H1 (cell line): ENCODE measurements around the gene RPS6KL1. TPM values are rescaled to one million over a fixed set of nuclear protein-coding genes. Genes with fewer than 3 reads are reported as not detected.

ENCODE experiments used
- CTCF ChIA-PET: fragments of 300-600 bp; sonication (Branson Sonifier 250); formaldehyde crosslinking; loops from one replicate; lab custom pipeline; 2021; ENCODE audit not compliant: partially characterized antibody; lab: Charles Lee
- POLR2A ChIA-PET: fragments of 300-600 bp; sonication (Branson Sonifier 250); formaldehyde crosslinking; loops from one replicate; lab custom pipeline; 2021; ENCODE audit warnings: inconsistent platforms; ENCODE audit not compliant: partially characterized antibody; lab: Charles Lee
- DNase-seq, 2 experiments: peaks; one replicate each; pipeline versions ENCODE4 v3.0.0 to v3.0.0-alpha.2; 2010 to 2022; ENCODE audit warnings: low spot score in 2 of 2, low read depth in 1 of 2, mixed read lengths in 1 of 2
- FAIRE-seq: peaks from 2 replicates; lab custom pipeline; 2011; peaks lifted over from hg19 to GRCh38; lab: Jason Lieb, UNC
- H2AFZ ChIP-seq: 2 replicates; pipeline ENCODE4 v1.8.1; 2012; ENCODE audit warnings: low read length, inconsistent platforms
- H2AK5ac ChIP-seq: 2 replicates; pipeline ENCODE4 v1.6.1; 2013; ENCODE audit warnings: low read depth, low read length
- H2BK120ac ChIP-seq: replicated peaks from 2 replicates; pipeline ENCODE3; 2013; ENCODE audit warnings: low read depth, low read length, inconsistent platforms
- H2BK12ac ChIP-seq: 2 replicates; pipeline ENCODE4 v1.6.1; 2013; ENCODE audit warnings: low read depth, low read length
- H2BK15ac ChIP-seq: 2 replicates; pipeline ENCODE4 v1.6.1; 2013; ENCODE audit warnings: low read length
- H2BK20ac ChIP-seq: 2 replicates; pipeline ENCODE4 v1.6.1; 2013; ENCODE audit warnings: low read length
- H2BK5ac ChIP-seq: 2 replicates; pipeline ENCODE4 v1.6.1; 2013; ENCODE audit warnings: low read depth, low read length
- H3K14ac ChIP-seq: 2 replicates; pipeline ENCODE4 v1.6.1; 2013; ENCODE audit warnings: inconsistent platforms; ENCODE audit not compliant: insufficient read length
- H3K18ac ChIP-seq: 2 replicates; pipeline ENCODE4 v1.6.1; 2013; ENCODE audit warnings: low read length; ENCODE audit errors: extremely low read depth
- H3K23ac ChIP-seq: 2 replicates; pipeline ENCODE4 v1.6.1; 2013; ENCODE audit warnings: inconsistent platforms; ENCODE audit not compliant: insufficient read length
- H3K23me2 ChIP-seq: 2 replicates; pipeline ENCODE4 v1.6.1; 2013; ENCODE audit warnings: low read depth, low read length
- H3K27ac ChIP-seq: 2 replicates; pipeline ENCODE4 v1.6.1; 2011; ENCODE audit warnings: low read depth, low read length, inconsistent platforms
- H3K27me3 ChIP-seq, 4 experiments: replicated peaks in 1 of 4; 1 replicate in 1 of 4; 2 replicates in 3 of 4; pipeline versions ENCODE4 v1.6.1 to v1.8.1; 2011 to 2013; ENCODE audit warnings: low read length in 3 of 4, mild to moderate bottlenecking in 3 of 4, inconsistent platforms in 2 of 4, mixed read lengths in 2 of 4, moderate library complexity in 1 of 4; ENCODE audit not compliant: control insufficient read depth in 3 of 4, insufficient read depth in 3 of 4; ENCODE audit errors: extremely low read depth in 1 of 4
- H3K36me3 ChIP-seq, 4 experiments: 2 replicates each; pipeline versions ENCODE4 v1.6.1 to v1.8.1; 2011 to 2013; ENCODE audit warnings: mild to moderate bottlenecking in 4 of 4, low read length in 3 of 4, moderate library complexity in 2 of 4, control low read depth in 1 of 4, inconsistent platforms in 1 of 4; ENCODE audit not compliant: insufficient read depth in 4 of 4, control insufficient read depth in 2 of 4
- H3K4ac ChIP-seq: replicated peaks from 2 replicates; pipeline ENCODE3; 2013; ENCODE audit warnings: low read length, low read depth, mixed read lengths, inconsistent platforms; ENCODE audit not compliant: insufficient read length
- H3K4me1 ChIP-seq, 4 experiments: replicated peaks in 1 of 4; 1 replicate in 1 of 4; 2 replicates in 3 of 4; pipeline versions ENCODE4 v1.6.1 to v1.8.1; 2011 to 2013; ENCODE audit warnings: low read length in 3 of 4, inconsistent platforms in 2 of 4, mixed read lengths in 1 of 4; ENCODE audit not compliant: insufficient read depth in 4 of 4, control insufficient read depth in 3 of 4
- H3K4me2 ChIP-seq, 2 experiments: 2 replicates each; pipeline versions ENCODE4 v1.6.1 to v1.8.1; 2011 to 2013; ENCODE audit warnings: low read depth in 2 of 2, low read length in 2 of 2, control low read depth in 1 of 2, inconsistent platforms in 1 of 2, mild to moderate bottlenecking in 1 of 2; ENCODE audit not compliant: insufficient read depth in 1 of 2
- H3K4me3 ChIP-seq, 4 experiments: fragments of 200-600, 300-600 bp in 1 of 4; sonication (generic), shearing (Covaris generic), sonication (Bioruptor Twin) in 1 of 4; 2 replicates each; pipeline versions ENCODE4 v1.5.1 to v1.8.1; 2011 to 2016; ENCODE audit warnings: low read length in 4 of 4, low read depth in 3 of 4, control low read depth in 2 of 4, inconsistent platforms in 2 of 4, mild to moderate bottlenecking in 2 of 4, mixed read lengths in 1 of 4, moderate library complexity in 1 of 4; ENCODE audit not compliant: insufficient read depth in 2 of 4; ENCODE audit errors: extremely low read depth in 1 of 4
- H3K56ac ChIP-seq: replicated peaks from 2 replicates; pipeline ENCODE3; 2013; ENCODE audit warnings: low read depth, mild to moderate bottlenecking, mixed read lengths, low read length, inconsistent platforms; ENCODE audit not compliant: insufficient read length
- H3K79me1 ChIP-seq: 2 replicates; pipeline ENCODE4 v1.6.1; 2013; ENCODE audit warnings: low read depth, low read length, control low read depth
- H3K79me2 ChIP-seq, 2 experiments: 2 replicates each; pipeline versions ENCODE4 v1.6.1 to v1.8.1; 2012 to 2013; ENCODE audit warnings: low read length in 2 of 2, mild to moderate bottlenecking in 2 of 2, inconsistent platforms in 1 of 2; ENCODE audit not compliant: insufficient read depth in 2 of 2, control insufficient read depth in 1 of 2
- H3K9ac ChIP-seq, 4 experiments: replicated peaks in 1 of 4; 1 replicate in 1 of 4; 2 replicates in 3 of 4; pipeline versions ENCODE4 v1.6.1 to v1.8.1; 2011 to 2013; ENCODE audit warnings: low read depth in 3 of 4, low read length in 3 of 4, control low read depth in 2 of 4, mild to moderate bottlenecking in 2 of 4, moderate library complexity in 2 of 4, inconsistent platforms in 1 of 4; ENCODE audit errors: extremely low read depth in 1 of 4
- H3K9me3 ChIP-seq, 2 experiments: 2 replicates each; pipeline versions ENCODE4 v1.6.1 to v1.8.1; 2012 to 2013; ENCODE audit warnings: mild to moderate bottlenecking in 2 of 2, moderate library complexity in 2 of 2, control low read depth in 1 of 2, inconsistent platforms in 1 of 2, low read depth in 1 of 2, low read length in 1 of 2, mixed read lengths in 1 of 2; ENCODE audit not compliant: insufficient read depth in 2 of 2
- H4K20me1 ChIP-seq, 2 experiments: replicated peaks in 1 of 2; 2 replicates each; pipeline versions ENCODE3 to v1.8.1; 2011 to 2013; ENCODE audit warnings: inconsistent platforms in 2 of 2, low read length in 2 of 2, mild to moderate bottlenecking in 1 of 2; ENCODE audit not compliant: insufficient read depth in 2 of 2, control insufficient read depth in 1 of 2
- H4K5ac ChIP-seq: 2 replicates; pipeline ENCODE4 v1.6.1; 2013; ENCODE audit warnings: low read length, low read depth, mixed read lengths, inconsistent platforms; ENCODE audit not compliant: insufficient read length
- H4K8ac ChIP-seq: 2 replicates; pipeline ENCODE4 v1.8.0; 2013; ENCODE audit warnings: mild to moderate bottlenecking, moderate library complexity, low read length, inconsistent platforms; ENCODE audit not compliant: insufficient read depth; ENCODE audit errors: extremely low read depth
- H4K91ac ChIP-seq: replicated peaks from 2 replicates; pipeline ENCODE3; 2013; ENCODE audit warnings: low read length, mixed read lengths, inconsistent platforms; ENCODE audit not compliant: insufficient read length
- CBX5 ChIP-seq: fragments of 300-800, 300-1000 bp; sonication (generic); IDR thresholded peaks from 2 replicates; pipeline ENCODE4 v1.7.1; 2016; ENCODE audit warnings: antibody characterized with exemption, low read length, low read depth
- KDM4A ChIP-seq: IDR thresholded peaks from one replicate; pipeline ENCODE4 v1.7.1; 2012; ENCODE audit warnings: low read depth, mild to moderate bottlenecking, moderate library complexity, low read length, inconsistent platforms; ENCODE audit not compliant: severe bottlenecking
- PHF8 ChIP-seq: fragments of 200-600 bp; sonication (generic); conservative IDR thresholded peaks from 2 replicates; pipeline ENCODE4 v1.7.1; 2012; ENCODE audit warnings: low read depth, mild to moderate bottlenecking, inconsistent platforms, low read length, moderate library complexity
- POLR2A ChIP-seq, 2 experiments: IDR thresholded peaks; 1 replicate in 1 of 2; 2 replicates in 1 of 2; pipeline ENCODE4 v1.6.1; 2011; ENCODE audit warnings: low read depth in 2 of 2, low read length in 2 of 2, mild to moderate bottlenecking in 2 of 2; ENCODE audit errors: control extremely low read depth in 1 of 2
- POLR2AphosphoS5 ChIP-seq: IDR thresholded peaks from 2 replicates; pipeline ENCODE4 v1.6.1; 2011; ENCODE audit warnings: low read depth, low read length
- RAD21 ChIP-seq, 2 experiments: IDR thresholded peaks in 1 of 2; conservative IDR thresholded peaks in 1 of 2; 2 replicates each; pipeline ENCODE4 v1.6.1; 2011; ENCODE audit warnings: low read depth in 2 of 2, low read length in 2 of 2, improper control_type of control experiment in 1 of 2, inconsistent platforms in 1 of 2, mild to moderate bottlenecking in 1 of 2, moderate library complexity in 1 of 2
- SP1 ChIP-seq: IDR thresholded peaks from 2 replicates; pipeline ENCODE4 v1.6.1; 2011; ENCODE audit warnings: low read depth, low read length
- SP4 ChIP-seq: IDR thresholded peaks from 2 replicates; pipeline ENCODE4 v1.6.1; 2012; ENCODE audit warnings: low read length, inconsistent platforms
- SUZ12 ChIP-seq: fragments of 200-600 bp; sonication (generic); IDR thresholded peaks from 2 replicates; pipeline ENCODE4 v1.6.1; 2012; ENCODE audit warnings: mild to moderate bottlenecking, inconsistent platforms, low read length, moderate library complexity, mixed read lengths
- TAF1 ChIP-seq: IDR thresholded peaks from 2 replicates; pipeline ENCODE4 v1.6.1; 2011; ENCODE audit warnings: mild to moderate bottlenecking, low read depth, low read length
- TBP ChIP-seq: IDR thresholded peaks from 2 replicates; pipeline ENCODE4 v1.6.1; 2011; ENCODE audit warnings: low read depth, low read length, improper control_type of control experiment
- TEAD4 ChIP-seq: IDR thresholded peaks from 2 replicates; pipeline ENCODE4 v1.6.1; 2012; ENCODE audit warnings: low read depth, low read length, inconsistent platforms, mixed read lengths
- WGBS, 2 experiments: shearing (Covaris generic) in 1 of 2; methylation state at CpG; one replicate each; pipeline versions ENCODE4 v1.1.6 to v1.1.7; 2013 to 2015; ENCODE audit warnings: low lambda C conversion rate in 2 of 2, mixed read lengths in 2 of 2, inconsistent platforms in 1 of 2, low coverage in 1 of 2, missing lambda C conversion rate in 1 of 2; ENCODE audit not compliant: insufficient replicate concordance in 2 of 2, insufficient coverage in 1 of 2, insufficient read length in 1 of 2; ENCODE audit errors: extremely low coverage in 1 of 2, missing lambda C conversion rate in 1 of 2; 5-methylcytosine and 5-hydroxymethylcytosine counted together
- polyA plus RNA-seq, 7 experiments: library from polyadenylated mRNA; depleted of rRNA in 3 of 7; stranded (reverse) in 5 of 7; unstranded in 2 of 7; fragments of >200 nt in 5 of 7; fragments of 200-250 nt in 2 of 7; gene quantifications; 1 replicate in 5 of 7; 2 replicates in 1 of 7; 4 replicates in 1 of 7; pipeline versions ENCODE4 v1.2.1 to v1.2.3, GENCODE V29; 2011 to 2013; ENCODE audit warnings: missing spikeins in 2 of 7, mixed read lengths in 2 of 7
- total RNA-seq: library from RNA; stranded (reverse); fragmentation: NEBNext Ultra II Directional; extraction: Animal tissue kit (Norgen Biotek cat#: 25700); gene quantifications from 2 replicates; pipeline ENCODE4 v1.2.1, GENCODE V29; 2021

The RPS6KL1 gene
- total and polyA plus RNA-seq, 2 of the 8 experiments (the other 6 are each of a cell fraction or from before 2014, with no cell fraction given) = 9.8 to 13.8 TPM

DNA sequence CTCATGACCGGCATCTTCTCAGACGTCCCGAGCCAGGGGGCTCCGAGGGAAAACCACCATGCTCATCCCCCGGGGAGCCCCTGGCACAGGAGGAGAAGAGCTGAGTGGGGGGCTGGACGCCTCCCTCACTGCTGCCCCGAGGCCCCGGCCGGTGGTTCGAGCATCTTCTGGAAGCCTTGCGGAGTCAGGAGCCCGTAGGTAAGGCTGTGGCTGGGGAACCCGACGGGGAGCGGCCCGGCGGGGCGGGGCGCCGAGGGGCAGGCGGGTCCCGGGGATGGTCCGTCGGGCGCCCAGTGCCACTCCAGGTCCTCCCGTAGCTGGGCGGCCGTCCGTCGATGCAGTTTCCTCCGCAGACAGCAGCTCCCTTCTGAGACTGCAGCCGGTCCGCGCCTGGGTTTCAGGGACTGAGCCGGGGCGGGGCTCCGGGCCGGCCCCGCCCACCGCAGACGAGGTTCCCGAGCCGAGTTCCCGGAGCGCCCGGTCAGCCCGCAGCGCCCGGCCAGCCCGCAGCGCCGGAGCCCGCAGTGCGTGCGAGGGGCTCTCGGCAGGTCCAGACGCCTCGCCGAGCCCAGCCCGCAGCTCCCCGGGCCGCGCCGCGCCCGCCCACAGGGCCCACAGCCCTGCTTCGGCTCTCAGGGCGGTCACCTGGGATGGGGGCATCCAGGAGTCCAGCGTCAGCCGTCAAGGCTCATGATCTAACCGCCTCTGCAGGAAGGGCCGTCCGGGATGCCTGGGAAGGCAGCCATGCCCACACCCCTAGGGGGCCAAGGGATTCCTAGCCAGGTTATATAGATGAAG lies 32.4 kb upstream of the RPS6KL1 start, which contains the start of gene PGF:
TSS of gene PGF (minus strand) at position 369 of the 798 bp plus-strand sequence. CDS start at position 14, 355 bp downstream.
- H3K36me3 ChIP-seq = no peaks in the 10 kb centered on the region
- H4K8ac ChIP-seq = peak within 1 kb of the TSS; percentile 83
- peaks cover 11% of the 10 kb centered on the region for H3K23me2 ChIP-seq
- peak within 1 kb of the TSS; percentile 60; the same call in 1 of the 2 replicates for H2BK5ac ChIP-seq
- H3K9ac ChIP-seq = peak within 1 kb of the TSS in 3 of 4 experiments; percentile 35 to 39 (median 37); a peak in 4 of 7 replicates
- H4K91ac ChIP-seq = peak within 1 kb of the TSS; percentile 32
- no peak within 1 kb of the TSS for H3K27ac ChIP-seq
- no peak within 1 kb of the TSS for H2AK5ac ChIP-seq
- H2BK12ac ChIP-seq = 0 out of 2 replicates have a peak within 1 kb of the TSS, but pooled peaks have one; percentile 39
- H3K23ac ChIP-seq = no peak within 1 kb of the TSS
- H2BK15ac ChIP-seq = peak within 1 kb of the TSS; percentile 75; the same call in 1 of the 2 replicates
- H3K4me3 ChIP-seq = peak within 1 kb of the TSS; percentile 31 to 62 (median 56)
- H3K79me1 ChIP-seq = no peaks in the 10 kb centered on the region
- peak within 1 kb of the TSS; percentile 8 for H3K4ac ChIP-seq
- H4K20me1 ChIP-seq = no peaks in the 10 kb centered on the region
- H3K4me2 ChIP-seq = peak within 1 kb of the TSS; percentile 71 to 80
- H3K27me3 ChIP-seq = peaks cover 0 to 13% (median 12%) of the 10 kb centered on the region in 4 experiments; a peak in 5 of 7 replicates
- CTCF ChIA-PET = interaction anchor here (0.6 to 5.3 kb wide), 9 partner anchors 9 to 134 kb away, joined by 3 to 37 read pairs (median 5); no protein-coding TSS in a partner anchor
- peaks cover 2 to 30% (median 15%) of the 10 kb centered on the region in 4 experiments for H3K4me1 ChIP-seq
- no peaks in the 10 kb centered on the region for H3K79me2 ChIP-seq
- H3K14ac ChIP-seq = no peak within 1 kb of the TSS
- H3K56ac ChIP-seq = no peak within 1 kb of the TSS
- H3K9me3 ChIP-seq = no peaks in the 10 kb centered on the region
- H4K5ac ChIP-seq = no peak within 1 kb of the TSS
- H3K18ac ChIP-seq = peak within 1 kb of the TSS; percentile 71
- H2AFZ ChIP-seq = peak within 1 kb of the TSS; percentile 49; the same call in 1 of the 2 replicates
- peak in 1 of 2 experiments; percentile 89 for DNase-seq
- WGBS, 2 experiments = 18% methylated on average over 25 of the region's 73 CpGs; no CpG with 5 or more reads in 1 of the 2 experiments
- no peak within 1 kb of the TSS for H2BK20ac ChIP-seq
- POLR2A ChIA-PET = interaction anchor here (0.7 to 2.1 kb wide), 11 partner anchors 9 to 128 kb away, joined by 3 to 16 read pairs (median 4); partner anchors contain the start of genes EIF2B2 and ZC2HC1C
- FAIRE-seq = no peak
- H2BK120ac ChIP-seq = no peak within 1 kb of the TSS
- no peak for TF ChIP-seq TEAD4
- TF ChIP-seq TAF1 = peak; percentile 88
- TF ChIP-seq PHF8 = peak; percentile 45; the same call in 1 of the 2 replicates
- peak; percentile 61; the same call in 1 of the 2 replicates for TF ChIP-seq POLR2AphosphoS5
- TF ChIP-seq SP4 = no peak
- no peak for TF ChIP-seq CBX5
- TF ChIP-seq SUZ12 = no peak
- TF ChIP-seq RAD21 (IDR thresholded peaks at IDR 0.05 in 1 of 2, conservative IDR thresholded peaks at IDR 0.05 in 1 of 2; ENCODE audit: low read depth in 2 of 2, low read length in 2 of 2) = no peak
- 0 out of 2 replicates have a peak, but pooled peaks have one; percentile 10 for TF ChIP-seq SP1
- TF ChIP-seq KDM4A = peak; percentile 46
- TF ChIP-seq POLR2A (IDR thresholded peaks at IDR 0.05; ENCODE audit: control extremely low read depth in 1 of 2, low read depth in 2 of 2, low read length in 2 of 2) = peak in 1 of 2 experiments; percentile 62; a peak in 2 of 3 replicates
- TF ChIP-seq TBP = peak; percentile 81
